Stimulated activated memory B cell treated with anti-CD40 and anti-IgM and Interleukin-4, amounts not matched to agents 10 μg/mL and 1 μg/mL and 100 μg/mL, for 72 hours (primary cell): ENCODE results near the gene SETX.

Experiments
- ATAC-seq: fragments of 150-1000 bp; cut with Tn5 transposase; 2 replicates; pipeline ENCODE4 v1.10.0; 2021
- H3K27ac Mint-ChIP-seq: one replicate; pipeline ENCODE4 v1.8.0; 2022; ENCODE audit warnings: mild to moderate bottlenecking, mixed read lengths
- H3K27me3 Mint-ChIP-seq: one replicate; pipeline ENCODE4 v1.8.0; 2022; ENCODE audit warnings: mixed read lengths
- H3K36me3 Mint-ChIP-seq: one replicate; pipeline ENCODE4 v1.8.0; 2022; ENCODE audit warnings: mixed read lengths
- H3K4me1 Mint-ChIP-seq: one replicate; pipeline ENCODE4 v1.8.0; 2022; ENCODE audit warnings: mixed read lengths
- H3K4me3 Mint-ChIP-seq: one replicate; pipeline ENCODE4 v1.8.0; 2022; ENCODE audit warnings: mild to moderate bottlenecking, moderate library complexity, mixed read lengths
- H3K9me3 Mint-ChIP-seq: one replicate; pipeline ENCODE4 v1.8.0; 2022; ENCODE audit warnings: mixed read lengths

Gene SETX

DNA sequence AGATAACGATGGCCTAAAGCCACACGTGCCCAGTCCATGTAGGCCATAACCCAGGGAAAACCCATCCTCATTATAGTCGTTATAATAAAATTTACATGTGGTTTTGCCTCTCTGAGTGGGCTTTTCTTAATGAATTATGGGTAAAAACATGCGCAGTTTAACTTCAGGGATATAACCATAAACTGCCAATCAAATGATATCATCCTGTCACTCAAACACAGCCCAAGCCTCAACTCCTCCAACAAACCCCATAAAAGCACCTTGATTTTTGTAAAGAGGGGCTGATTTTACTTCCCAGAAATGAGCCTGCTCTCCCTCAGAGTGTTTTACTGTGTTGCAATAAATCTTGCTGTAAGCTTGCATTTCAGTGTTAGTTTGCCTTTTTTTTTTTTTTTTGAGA lies 15.8 kb upstream of the SETX start:
- peaks cover 38% of the 10 kb centered on the region for H3K4me1 Mint-ChIP-seq
- H3K4me3 Mint-ChIP-seq = no peak overlapping the region
- H3K9me3 Mint-ChIP-seq = no peaks in the 10 kb centered on the region
- no peak for ATAC-seq
- peak overlapping the region; percentile 65 for H3K27ac Mint-ChIP-seq
- no peaks in the 10 kb centered on the region for H3K27me3 Mint-ChIP-seq
- H3K36me3 Mint-ChIP-seq = peaks cover 5% of the 10 kb centered on the region

- no peaks in the 10 kb centered on the region for H3K27me3 Mint-ChIP-seq
- no peaks in the 10 kb centered on the region for H3K36me3 Mint-ChIP-seq
- peak overlapping the region; percentile 25 for H3K27ac Mint-ChIP-seq
- no peak overlapping the region for H3K4me3 Mint-ChIP-seq
- peaks cover 31% of the 10 kb centered on the region for H3K4me1 Mint-ChIP-seq
- no peak for ATAC-seq
- no peaks in the 10 kb centered on the region for H3K9me3 Mint-ChIP-seq
Observed at GRCh38 chr9:132369421-132369820, 14.6 kb upstream of the SETX start.

DNA sequence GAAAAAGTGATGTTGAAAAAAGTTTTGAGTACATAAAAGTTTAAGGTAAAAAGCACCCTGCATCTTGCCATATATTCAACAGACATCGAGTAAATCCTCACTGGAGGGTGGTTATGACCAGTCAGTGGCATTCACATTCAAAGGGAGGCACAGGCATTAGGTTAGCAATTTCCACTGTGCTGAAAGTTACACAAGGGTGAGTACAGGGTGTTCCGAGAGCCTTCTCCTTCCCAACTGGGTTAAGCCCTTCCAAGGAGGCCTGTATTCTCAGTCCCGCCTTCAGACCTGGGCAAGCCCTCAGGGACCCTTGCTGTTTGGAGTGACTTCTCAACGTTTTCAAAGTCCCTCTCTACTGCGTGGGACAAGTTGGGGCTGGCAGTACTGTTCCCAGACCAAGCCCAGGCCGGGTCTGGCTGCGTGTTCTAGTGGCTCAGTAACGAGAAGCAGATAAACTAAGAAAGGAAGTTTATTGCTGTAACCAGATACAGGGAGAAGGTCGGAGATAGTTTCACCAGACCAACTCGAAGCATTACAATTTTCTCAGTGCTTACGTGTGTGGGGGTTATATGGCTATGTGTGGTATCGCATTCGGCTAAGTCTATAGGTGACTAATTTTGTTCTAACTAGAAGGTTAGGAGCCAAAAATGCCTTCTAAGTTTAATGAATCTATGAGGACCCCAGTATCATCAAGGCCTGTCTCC lies 13.0 kb upstream of the SETX start:
- Mint-ChIP-seq H3K4me1 (peaks cover 14% of the 10 kb centered on the region), H3K27ac (no peak overlapping the region), H3K4me3 (no peak overlapping the region), H3K36me3 (no peaks in the 10 kb centered on the region), H3K9me3 (no peaks in the 10 kb centered on the region), H3K27me3 (no peaks in the 10 kb centered on the region)
- no peak for ATAC-seq

DNA sequence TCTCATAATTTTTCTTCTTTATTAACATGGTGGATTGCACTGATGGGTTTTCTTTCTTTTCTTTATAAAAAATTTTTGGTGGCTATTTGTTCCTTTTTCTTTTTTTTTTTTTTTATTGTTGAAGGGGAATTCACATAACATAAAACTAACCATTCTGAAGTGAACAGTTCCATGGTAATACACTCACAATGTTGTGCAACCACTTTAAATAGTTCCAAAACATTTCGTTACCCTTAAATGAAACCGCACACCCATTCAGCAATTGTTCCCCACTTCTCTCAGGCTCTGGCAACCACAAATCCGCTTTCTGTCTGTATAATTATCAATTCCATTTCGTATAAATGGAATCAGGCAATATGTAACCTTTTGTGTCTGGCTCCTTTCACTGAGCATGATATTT lies 11.7 kb upstream of the SETX start:
- no peaks in the 10 kb centered on the region for H3K27me3 Mint-ChIP-seq
- no peaks in the 10 kb centered on the region for H3K36me3 Mint-ChIP-seq
- H3K4me3 Mint-ChIP-seq = no peak overlapping the region
- peaks cover 5% of the 10 kb centered on the region for H3K4me1 Mint-ChIP-seq
- no peak for ATAC-seq
- no peak overlapping the region for H3K27ac Mint-ChIP-seq
- H3K9me3 Mint-ChIP-seq = no peaks in the 10 kb centered on the region

GRCh38 chr9:132365986-132366385 lies 11.2 kb upstream of the SETX start:
- Mint-ChIP-seq H3K4me3 (no peak overlapping the region), H3K4me1 (peaks cover 5% of the 10 kb centered on the region), H3K9me3 (no peaks in the 10 kb centered on the region), H3K27me3 (no peaks in the 10 kb centered on the region), H3K36me3 (no peaks in the 10 kb centered on the region), H3K27ac (no peak overlapping the region)
- no peak for ATAC-seq

- no peaks in the 10 kb centered on the region for H3K27me3 Mint-ChIP-seq
- no peak overlapping the region for H3K27ac Mint-ChIP-seq
- no peak for ATAC-seq
- H3K4me1 Mint-ChIP-seq = peaks cover 8% of the 10 kb centered on the region
- H3K9me3 Mint-ChIP-seq = no peaks in the 10 kb centered on the region
- H3K36me3 Mint-ChIP-seq = no peaks in the 10 kb centered on the region
- no peak overlapping the region for H3K4me3 Mint-ChIP-seq
Observed at GRCh38 chr9:132364068-132364467, 9.3 kb upstream of the SETX start.

DNA sequence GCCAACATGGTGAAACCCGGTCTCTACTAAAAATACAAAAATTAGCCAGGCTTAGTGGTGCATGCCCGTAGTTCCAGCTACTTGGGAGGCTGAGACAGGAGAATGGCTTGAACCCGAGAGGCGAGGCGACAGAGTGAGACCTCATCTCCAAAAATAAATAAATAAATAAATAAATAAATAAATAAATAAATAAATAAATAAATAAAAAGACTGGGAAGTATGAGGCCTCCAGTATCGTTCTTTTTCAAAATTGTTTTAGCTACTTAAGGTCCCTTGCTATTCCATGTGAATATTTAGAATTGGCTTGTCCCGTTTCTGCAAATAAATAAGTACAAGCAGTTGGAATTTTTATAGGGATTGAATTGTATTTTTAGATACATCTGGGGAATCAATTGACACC lies 3.0 kb upstream of the SETX start:
- no peak for ATAC-seq
- H3K4me3 Mint-ChIP-seq = no peak overlapping the region
- H3K27ac Mint-ChIP-seq = no peak overlapping the region
- H3K27me3 Mint-ChIP-seq = no peaks in the 10 kb centered on the region
- H3K36me3 Mint-ChIP-seq = peaks cover 15% of the 10 kb centered on the region
- H3K9me3 Mint-ChIP-seq = no peaks in the 10 kb centered on the region
- peaks cover 26% of the 10 kb centered on the region for H3K4me1 Mint-ChIP-seq

GRCh38 chr9:132356324-132356924 lies 1.6 kb upstream of the SETX start:
- no peaks in the 10 kb centered on the region for H3K27me3 Mint-ChIP-seq
- peaks cover 39% of the 10 kb centered on the region for H3K4me1 Mint-ChIP-seq
- H3K36me3 Mint-ChIP-seq = peaks cover 25% of the 10 kb centered on the region
- peak overlapping the region; percentile 99 for H3K27ac Mint-ChIP-seq
- H3K9me3 Mint-ChIP-seq = no peaks in the 10 kb centered on the region
- no peak for ATAC-seq
- peak overlapping the region; percentile 36 for H3K4me3 Mint-ChIP-seq

DNA sequence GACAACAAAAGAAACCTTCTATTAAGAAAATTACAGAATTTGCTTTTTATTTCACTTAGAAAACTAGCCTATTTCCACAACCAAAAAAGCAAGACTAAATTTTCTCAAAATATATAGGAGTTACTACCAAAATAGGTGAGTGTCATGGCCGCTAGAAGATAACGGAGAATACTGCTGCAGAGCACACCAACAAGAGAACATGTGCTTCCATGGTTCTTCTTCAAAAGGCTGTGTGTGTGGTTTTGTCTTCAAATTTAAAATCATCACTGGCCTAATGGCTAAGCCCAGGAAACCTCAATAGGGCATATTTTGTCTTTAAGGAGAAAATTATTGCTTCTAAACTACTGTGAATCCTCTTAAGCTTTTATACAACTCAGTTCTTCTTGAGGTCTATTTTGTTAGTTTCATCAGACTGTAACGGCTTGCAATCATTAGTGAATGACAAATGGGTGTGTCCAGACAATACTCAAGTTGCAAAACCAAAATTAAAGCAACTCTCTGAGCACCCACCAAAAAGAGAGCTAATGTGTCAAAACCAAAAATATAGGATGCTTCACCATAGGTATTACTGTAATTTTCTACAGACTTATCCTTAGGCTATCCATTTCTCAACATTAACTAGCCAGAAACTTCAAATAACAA lies 3.3 kb downstream of the SETX start:
- H3K27ac Mint-ChIP-seq = peak overlapping the region; percentile 99
- H3K4me1 Mint-ChIP-seq = peaks cover 51% of the 10 kb centered on the region
- no peak for ATAC-seq
- peaks cover 44% of the 10 kb centered on the region for H3K36me3 Mint-ChIP-seq
- H3K27me3 Mint-ChIP-seq = no peaks in the 10 kb centered on the region
- H3K4me3 Mint-ChIP-seq = peak overlapping the region; percentile 56
- H3K9me3 Mint-ChIP-seq = no peaks in the 10 kb centered on the region

- peak overlapping the region; percentile 99 for H3K27ac Mint-ChIP-seq
- no peaks in the 10 kb centered on the region for H3K9me3 Mint-ChIP-seq
- H3K36me3 Mint-ChIP-seq = peaks cover 44% of the 10 kb centered on the region
- ATAC-seq = no peak
- H3K27me3 Mint-ChIP-seq = no peaks in the 10 kb centered on the region
- H3K4me3 Mint-ChIP-seq = peak overlapping the region; percentile 56
- H3K4me1 Mint-ChIP-seq = peaks cover 47% of the 10 kb centered on the region
Observed at GRCh38 chr9:132350861-132351315, 3.9 kb downstream of the SETX start.

GRCh38 chr9:132348676-132349075 lies 6.1 kb downstream of the SETX start:
- no peaks in the 10 kb centered on the region for H3K27me3 Mint-ChIP-seq
- H3K4me3 Mint-ChIP-seq = peak overlapping the region; percentile 29
- peaks cover 43% of the 10 kb centered on the region for H3K4me1 Mint-ChIP-seq
- peaks cover 44% of the 10 kb centered on the region for H3K36me3 Mint-ChIP-seq
- ATAC-seq = no peak
- H3K27ac Mint-ChIP-seq = peak overlapping the region; percentile 99
- H3K9me3 Mint-ChIP-seq = no peaks in the 10 kb centered on the region

DNA sequence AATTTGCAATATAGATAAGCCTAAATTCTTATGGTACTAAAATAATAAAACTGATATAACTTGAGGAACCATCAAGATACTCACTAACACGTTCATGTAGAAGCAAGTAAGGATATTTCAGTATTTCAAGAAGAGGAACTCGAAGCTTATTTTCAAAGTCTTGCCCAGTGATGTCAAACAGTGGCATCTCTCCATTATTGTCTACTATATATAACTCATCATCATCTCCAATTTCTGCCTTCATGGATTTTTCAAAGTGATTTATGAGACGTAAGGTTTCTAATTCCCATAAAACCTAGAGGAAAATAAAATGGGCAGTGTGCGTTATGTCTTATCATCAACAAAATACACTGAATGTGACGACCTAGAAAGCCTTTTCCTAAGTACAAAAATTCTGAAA lies 8.6 kb downstream of the SETX start:
- no peak overlapping the region for H3K27ac Mint-ChIP-seq
- no peaks in the 10 kb centered on the region for H3K27me3 Mint-ChIP-seq
- H3K36me3 Mint-ChIP-seq = peaks cover 50% of the 10 kb centered on the region
- no peak for ATAC-seq
- no peaks in the 10 kb centered on the region for H3K9me3 Mint-ChIP-seq
- peaks cover 23% of the 10 kb centered on the region for H3K4me1 Mint-ChIP-seq
- H3K4me3 Mint-ChIP-seq = no peak overlapping the region

GRCh38 chr9:132341177-132341840 lies 13.5 kb downstream of the SETX start:
- H3K27me3 Mint-ChIP-seq = no peaks in the 10 kb centered on the region
- no peaks in the 10 kb centered on the region for H3K9me3 Mint-ChIP-seq
- H3K4me3 Mint-ChIP-seq = no peak overlapping the region
- no peak for ATAC-seq
- peak overlapping the region; percentile 51 for H3K27ac Mint-ChIP-seq
- peaks cover 10% of the 10 kb centered on the region for H3K4me1 Mint-ChIP-seq
- H3K36me3 Mint-ChIP-seq = peaks cover 62% of the 10 kb centered on the region

GRCh38 chr9:132334364-132334763 lies 20.4 kb downstream of the SETX start:
- Mint-ChIP-seq H3K4me1 (peaks cover 6% of the 10 kb centered on the region), H3K9me3 (no peaks in the 10 kb centered on the region), H3K36me3 (peaks cover 70% of the 10 kb centered on the region), H3K4me3 (no peak overlapping the region), H3K27me3 (no peaks in the 10 kb centered on the region), H3K27ac (no peak overlapping the region)
- no peak for ATAC-seq

DNA sequence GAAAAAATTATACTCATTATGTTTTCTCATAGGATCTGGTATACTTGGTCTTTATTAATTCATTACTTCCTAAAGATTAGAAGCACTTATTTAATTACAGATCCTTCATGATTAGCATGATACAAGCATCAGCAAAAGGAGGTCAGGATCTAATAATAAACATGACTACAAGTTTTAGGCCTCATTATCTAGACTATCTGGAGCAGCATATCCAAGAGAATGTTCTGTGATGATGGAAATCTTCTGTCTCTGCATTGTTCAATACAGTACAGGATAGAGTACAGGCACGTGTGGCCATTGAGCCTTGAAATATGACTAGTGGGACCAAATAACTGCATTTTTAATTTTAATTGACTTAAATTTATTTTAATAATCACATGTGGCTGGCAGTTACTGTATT lies 21.2 kb downstream of the SETX start:
- peaks cover 6% of the 10 kb centered on the region for H3K4me1 Mint-ChIP-seq
- no peaks in the 10 kb centered on the region for H3K9me3 Mint-ChIP-seq
- no peaks in the 10 kb centered on the region for H3K27me3 Mint-ChIP-seq
- no peak for ATAC-seq
- no peak overlapping the region for H3K27ac Mint-ChIP-seq
- peaks cover 73% of the 10 kb centered on the region for H3K36me3 Mint-ChIP-seq
- no peak overlapping the region for H3K4me3 Mint-ChIP-seq
